ENCODE results near the gene CST9.
"Not testable (repeated sequence)": the region's sequence is repeated elsewhere in the genome, so short reads cannot be mapped to it uniquely, and the experiment has no call there.

Gene CST9

DNA sequence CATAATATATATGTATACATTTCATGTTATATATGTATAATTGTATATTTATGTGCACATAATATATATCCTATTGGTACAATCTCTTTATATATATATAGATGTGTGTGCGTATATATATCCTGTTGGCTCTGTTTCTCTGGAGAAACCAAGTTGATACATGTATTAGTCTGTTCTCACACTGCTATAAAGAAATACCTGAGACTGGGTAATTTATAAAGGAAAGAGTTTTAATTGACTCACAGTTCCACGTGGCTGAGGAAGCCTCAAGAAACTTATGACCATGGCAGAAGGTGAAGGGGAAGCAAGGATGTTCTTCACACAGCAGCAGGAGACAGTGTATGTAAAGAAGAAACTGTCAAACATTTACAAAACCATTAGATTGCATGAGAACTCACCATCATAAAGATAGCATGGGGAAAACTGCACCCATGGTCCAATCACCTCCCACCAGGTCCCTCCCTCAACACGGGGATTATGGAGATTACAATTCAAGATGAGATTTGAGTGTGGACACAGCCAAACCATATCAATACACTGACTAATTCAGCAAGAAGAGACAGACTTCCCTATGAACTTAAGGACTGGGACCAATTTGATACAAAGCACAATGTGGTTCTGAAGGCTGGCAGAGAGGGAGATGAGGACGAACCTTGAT is 18.1 kb upstream of the CST9 start:
- no peak for DNase-seq (ENCODE audit: low spot score)

DNA sequence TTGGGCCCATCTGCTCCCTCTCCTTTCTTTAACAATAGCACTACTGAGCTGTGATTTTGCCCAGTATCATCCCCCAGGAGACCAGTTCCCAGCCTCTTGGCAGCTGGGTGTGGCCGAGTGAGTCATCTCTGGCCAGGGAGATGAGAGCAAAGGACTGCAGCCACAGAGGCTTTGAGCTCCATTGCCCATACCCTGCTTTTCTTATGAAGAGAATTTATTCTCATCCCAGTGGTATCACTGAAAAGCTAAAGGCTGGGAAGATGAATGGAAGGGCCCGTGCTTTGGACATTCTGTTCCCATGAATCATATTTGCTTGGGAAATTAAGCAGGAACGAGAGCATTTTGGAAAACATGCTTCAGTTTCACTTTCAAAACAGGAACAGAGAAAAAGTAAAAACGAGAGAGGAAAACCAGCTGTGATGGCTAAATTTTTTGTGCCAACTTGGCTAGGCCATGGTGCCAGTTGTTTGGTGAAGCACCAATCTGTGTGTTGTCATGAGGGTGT is 17.2 kb upstream of the CST9 start:
- no peak for DNase-seq (ENCODE audit: low spot score)

DNA sequence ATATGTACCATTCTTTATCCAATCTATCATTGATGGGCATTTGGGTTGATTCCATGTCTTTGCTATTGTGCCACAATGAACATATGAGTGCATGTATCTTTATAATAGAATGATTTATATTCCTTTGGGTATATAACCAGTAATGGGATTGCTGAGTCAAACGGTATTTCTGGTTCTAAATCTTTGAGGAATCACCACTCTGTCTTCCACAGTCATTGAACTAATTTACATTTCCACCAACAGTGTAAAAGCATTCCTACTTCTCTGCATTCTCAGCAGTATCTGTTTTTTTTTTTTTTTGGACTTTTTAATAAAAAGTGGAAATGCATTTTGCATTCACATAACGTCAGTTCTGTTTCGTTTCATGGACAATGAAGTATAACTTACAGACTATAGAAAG is 16.7 kb upstream of the CST9 start:
- DNase-seq (ENCODE audit: low spot score), result not testable (repeated sequence)

DNA sequence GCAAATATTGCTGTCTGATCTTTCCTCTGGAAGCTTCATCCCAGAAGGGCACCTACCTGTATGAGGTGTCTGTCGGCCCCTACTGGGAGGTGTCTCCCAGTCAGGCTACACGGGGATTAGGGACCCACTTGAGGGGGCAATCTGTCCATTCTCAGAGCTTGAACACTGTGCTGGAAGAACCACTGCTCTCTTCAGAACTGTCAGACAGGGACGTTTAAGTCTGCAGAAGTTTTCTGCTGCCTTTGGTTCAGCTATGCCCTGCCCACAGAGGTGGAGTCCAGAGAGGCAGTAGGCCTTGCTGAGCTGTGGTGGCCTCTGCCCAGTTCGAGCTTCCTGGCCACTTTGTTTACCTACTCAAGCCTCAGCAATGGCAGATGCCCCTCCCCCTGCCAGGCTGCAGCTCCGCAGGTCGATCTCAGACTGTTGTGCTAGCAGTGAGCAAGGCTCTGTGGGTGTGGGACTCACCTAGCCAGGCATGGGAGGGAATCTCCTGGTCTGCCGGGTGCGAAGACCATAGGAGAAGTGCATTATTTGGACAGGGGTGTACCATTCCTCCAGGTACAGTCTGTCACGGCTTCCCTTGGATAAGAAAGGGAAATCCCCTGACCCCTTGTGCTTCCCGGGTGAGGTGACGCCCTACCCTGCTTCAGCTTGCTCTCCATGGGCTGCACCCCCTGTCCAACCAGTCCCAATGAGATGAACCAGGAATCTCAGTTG is 15.1 kb upstream of the CST9 start:
- DNase-seq (ENCODE audit: low spot score), result not testable (repeated sequence)

DNA sequence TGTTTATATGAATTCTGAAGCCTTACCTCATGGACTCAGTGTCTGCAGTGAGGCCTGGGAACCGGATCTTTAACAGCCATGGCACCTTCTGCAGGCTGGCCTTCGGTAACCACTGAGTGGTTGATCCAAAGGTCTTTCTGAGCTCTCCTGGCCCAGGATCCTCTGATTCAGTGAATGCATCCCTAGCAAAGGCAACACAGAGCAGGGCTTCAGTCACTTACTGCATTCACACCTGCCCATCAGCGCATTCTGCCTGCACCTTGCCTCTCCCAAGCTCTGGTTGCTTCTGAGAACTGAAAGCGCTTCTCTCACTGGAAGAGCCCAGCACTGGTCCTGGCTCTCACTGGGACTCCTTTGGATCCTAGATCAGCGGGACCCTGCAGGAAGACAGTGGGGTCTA is 8.4 kb upstream of the CST9 start:
- no peak for DNase-seq (ENCODE audit: low spot score)

DNA sequence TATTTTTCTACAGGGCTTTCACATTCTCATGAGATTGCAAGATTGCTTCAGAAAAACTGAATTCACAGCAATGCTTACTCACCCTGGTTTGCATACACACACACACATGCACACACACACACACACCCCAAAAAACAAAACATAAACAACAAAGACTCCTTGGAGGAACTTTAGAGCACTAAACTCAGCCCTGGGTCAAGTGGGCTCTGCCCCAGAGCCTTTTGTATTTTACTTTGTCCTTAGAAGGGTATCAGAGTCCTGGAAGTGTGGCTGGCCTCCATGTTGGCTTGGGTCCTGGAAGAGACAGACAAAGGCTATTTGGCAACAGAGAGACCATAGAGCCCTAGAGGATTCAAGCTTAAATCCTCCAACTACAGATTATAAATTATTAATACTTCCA is 8.0 kb upstream of the CST9 start:
- no peak for DNase-seq (ENCODE audit: low spot score)

DNA sequence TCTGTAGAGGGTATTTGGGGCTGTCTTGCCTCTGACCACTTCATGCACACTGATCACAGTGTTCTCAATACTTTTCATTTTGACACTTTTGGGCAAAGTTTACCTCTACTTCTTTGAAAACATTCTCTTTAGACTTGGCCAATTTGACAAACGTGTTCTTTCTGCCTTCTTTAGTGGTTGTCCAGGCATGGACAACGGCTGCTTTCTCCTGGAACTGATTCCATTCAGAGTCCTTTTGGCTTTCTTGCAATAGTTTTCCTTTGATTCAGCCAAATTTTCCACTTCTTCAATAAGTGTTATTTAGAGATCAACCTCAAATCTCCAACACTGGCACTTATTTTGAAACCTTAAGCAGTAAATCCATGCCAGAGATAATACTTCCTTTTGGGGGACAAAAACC is 6.7 kb upstream of the CST9 start:
- no peak for DNase-seq (ENCODE audit: low spot score)

DNA sequence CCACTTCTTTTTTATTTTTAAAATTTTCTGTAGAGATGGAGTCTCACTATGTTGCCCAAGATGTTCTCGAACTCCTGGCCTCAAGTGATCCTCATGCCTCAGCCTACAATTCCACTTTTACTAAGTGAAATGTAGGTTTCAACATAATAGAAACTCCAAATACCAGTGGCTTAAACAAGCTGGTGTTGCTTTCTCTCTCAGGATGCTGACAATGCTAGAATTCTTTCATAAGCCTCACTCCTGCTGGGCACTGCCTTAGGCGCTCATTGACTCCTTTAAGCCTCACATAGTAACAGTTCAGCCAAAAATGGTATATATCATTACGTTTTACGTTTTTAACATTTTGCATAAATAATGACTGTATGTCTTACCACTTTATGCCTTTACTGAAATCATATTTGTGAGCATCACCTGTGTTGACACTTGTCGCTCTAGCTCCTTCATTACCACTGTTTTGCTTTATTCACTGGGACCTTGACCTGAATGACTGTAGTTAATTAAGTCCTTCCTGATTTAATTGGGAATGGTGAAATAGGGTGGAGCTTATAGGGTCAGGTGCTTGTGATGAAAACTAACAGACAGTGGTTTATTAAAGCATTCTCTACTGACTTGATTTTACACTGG is 3.9 kb upstream of the CST9 start:
- DNase-seq (ENCODE audit: low spot score), result no peak

DNA sequence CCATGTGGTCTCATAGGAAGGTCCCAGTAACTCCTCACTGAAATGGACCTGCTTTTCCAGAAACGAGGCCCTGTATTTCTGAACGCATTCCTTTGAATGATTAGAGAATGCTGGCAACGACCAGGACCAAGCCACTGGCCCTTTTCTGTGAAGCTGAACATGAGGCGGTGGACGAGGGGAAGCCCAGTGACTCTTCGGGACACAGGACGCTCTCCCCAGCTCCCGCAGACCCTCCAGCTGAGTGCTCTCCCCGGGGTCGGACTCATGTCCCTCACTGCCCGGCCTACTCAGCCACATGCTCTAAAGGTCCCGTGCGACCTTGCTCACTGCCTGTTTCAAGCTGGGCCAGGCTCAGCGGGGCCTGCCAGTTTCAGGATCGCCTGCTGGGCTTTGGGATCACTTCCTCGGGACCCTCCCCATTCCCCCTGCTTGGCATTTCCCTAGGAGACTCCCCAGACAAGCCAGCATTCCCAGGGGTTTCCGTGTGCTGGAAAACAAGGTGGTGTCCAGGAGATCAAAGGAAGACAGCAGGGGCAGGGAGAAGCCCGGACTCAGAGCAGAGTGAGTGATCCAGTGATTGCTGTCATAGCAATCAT is 2.6 kb upstream of the CST9 start:
- DNase-seq (ENCODE audit: low spot score), result no peak

DNA sequence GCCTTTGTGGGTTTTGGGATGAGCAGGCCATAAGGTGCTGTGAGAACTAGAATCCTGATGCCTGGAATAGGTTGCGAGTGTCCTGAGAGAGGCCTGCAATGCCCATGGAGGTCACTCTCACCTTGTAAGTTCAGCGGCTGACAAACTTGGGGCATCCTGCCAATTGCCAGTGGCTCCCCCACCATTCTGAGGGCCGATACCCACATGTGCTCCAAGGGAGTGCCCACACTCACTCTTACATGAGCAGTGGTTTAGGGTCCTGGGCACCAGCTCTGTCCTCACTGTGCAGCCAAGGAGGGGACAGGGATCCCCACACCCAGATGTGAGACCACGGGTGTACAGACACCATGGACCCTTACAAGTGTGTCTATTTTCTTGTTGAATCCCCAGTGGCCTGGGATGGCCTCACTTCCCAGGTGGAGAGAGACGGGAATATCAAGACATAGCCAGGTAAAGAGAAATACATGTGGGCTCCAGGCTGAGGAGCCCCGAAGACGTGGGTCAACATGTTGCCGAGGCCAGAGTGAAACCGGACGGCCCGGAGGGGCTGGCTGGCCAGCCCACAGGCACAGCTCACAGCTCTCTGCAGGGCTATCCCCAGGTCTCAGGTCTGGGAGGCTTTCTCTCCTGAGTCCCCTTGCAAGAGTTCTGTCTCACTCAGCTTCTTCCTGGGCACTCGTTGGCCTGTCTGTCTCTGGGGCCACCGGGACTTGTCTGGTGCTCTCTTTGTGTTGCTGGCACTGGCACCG is 2.0 kb upstream of the CST9 start:
- DNase-seq (ENCODE audit: low spot score), result no peak

DNA sequence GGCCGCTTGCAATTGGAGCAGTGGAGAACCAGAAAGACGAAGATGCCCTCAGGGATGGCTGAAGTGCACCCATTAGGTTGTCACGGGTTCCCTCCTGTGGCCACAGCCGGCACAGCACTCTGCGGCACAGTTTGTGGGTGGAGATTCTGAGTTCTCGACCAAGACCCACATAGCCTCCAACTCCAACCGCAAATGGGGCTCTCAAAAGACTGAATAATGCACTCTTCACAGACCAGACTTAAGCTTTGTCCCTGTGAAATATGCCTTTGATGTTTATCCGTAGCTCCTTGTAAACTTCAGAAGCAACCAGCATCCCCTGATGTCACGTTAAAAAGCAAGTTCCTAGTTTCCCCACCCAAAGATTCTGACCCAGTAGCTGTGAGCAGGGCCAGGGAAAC is 934 bp upstream of the CST9 start:
- peak; percentile 86 for DNase-seq (ENCODE audit: low spot score)

DNA sequence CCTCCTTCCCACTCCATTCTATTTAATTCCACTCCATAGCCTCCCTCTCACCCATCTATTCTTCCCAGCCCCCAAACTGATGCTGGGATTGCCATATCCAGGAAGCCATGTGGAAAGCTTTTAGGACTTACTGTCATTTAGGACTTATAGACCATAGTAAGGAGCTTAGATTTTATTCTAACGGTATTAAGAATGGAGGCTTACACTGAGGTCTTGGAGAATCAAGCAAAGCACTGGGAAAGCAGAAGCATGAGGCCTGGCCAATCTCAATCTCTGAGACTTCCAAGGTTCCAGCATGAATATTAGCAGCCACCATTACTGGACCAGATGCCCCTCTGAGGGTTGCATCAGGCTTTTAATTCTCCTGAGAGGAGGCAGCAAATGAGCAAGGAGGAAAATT is 1.4 kb downstream of the CST9 start:
- DNase-seq (ENCODE audit: low spot score), result no peak

DNA sequence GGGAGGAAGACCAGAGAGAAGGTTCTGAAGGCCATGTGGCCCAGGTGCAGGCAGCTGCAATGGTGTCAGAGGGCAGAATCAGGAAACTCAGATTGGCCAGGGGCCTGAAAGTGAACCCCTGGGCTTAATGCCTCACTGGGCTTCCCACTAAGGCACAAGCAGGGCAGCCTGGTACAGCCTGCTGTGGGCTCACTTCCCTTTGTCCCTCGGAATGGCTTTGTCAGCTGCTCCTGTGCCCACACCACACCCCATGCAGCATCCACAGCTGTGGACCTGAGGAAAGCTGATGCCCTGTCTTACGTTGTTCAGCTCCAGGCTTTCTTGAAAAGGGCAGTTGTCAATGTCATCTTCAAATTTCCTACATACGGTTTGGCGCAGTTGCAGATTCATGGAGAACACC is 2.4 kb downstream of the CST9 start:
- DNase-seq (ENCODE audit: low spot score), result no peak

DNA sequence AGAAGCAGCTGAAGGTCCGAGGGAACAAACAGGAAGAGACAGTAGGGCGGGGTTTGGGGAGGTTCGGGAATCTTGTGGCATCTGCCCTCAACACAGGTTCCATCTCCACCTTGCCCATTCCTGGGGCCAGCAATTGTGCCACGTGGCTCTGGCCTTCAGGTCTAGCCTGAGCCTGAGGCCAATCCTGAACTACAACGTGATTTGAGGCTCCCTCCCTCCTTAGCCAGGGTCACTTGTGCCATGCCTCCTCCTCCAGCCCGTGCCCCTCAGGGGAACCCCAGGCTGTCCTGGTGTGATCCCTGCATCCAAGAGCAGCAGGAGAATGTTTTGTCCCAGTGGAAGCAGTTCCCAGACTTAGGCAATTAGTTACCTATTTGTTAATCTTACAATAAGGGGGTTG is 3.0 kb downstream of the CST9 start:
- DNase-seq (ENCODE audit: low spot score), result no peak

DNA sequence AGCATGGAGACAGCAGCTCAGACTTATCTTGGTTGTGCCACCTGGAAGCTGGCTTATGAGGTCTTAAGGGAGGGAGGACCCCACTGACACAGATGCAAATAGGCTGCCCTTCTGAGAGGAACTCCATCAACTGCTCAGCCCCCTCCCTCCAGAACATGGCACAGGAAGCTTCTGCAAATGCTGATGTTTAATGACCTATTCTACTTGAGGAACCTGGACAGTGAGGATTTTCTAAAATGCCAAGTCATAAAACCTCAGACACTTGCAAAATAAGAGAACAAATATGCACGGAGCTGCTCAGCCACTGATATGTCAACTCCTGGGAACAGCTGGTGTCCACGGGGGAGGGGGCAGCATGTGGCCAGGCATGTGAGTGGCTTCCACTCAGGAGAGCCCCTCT is 3.5 kb downstream of the CST9 start:
- no peak for DNase-seq (ENCODE audit: low spot score)

DNA sequence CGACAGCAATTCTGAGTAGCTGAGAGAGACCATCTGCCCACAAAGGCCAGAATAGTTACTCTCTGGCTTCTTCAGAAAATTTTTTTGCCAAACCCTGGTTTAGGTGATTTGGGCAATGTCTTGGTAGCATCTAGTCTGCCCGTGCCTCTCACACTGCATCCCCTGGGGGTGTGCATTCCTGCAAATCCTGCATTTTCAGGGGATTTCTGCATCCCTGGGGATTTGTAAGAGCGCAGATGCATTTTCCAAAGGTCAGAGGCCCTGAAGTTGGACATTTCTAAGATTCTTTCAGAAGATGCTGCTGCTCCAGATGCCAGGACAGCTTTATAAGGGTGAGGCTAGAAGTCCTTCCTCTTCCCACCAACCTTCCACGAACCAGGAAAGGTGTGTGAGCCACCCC is 4.0 kb downstream of the CST9 start:
- DNase-seq (ENCODE audit: low spot score), result no peak

DNA sequence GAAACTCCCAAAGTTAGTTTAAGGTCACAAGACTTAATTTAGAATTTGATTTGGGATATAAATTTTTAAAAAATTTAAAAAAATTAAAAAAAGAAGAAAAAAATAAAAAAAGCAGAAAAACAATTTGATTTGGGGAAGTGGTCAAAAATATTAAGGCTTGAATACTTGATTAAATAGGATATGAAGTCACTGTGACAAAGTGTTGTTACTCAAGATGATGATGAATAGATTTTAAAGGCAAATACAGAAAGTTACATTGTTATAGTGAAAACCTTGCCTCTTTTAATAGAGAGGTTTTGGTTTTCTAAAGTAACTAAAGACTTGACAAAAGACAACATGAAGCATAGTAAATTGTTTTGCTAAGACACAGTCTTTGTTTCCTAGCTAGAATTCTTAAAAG is 7.2 kb downstream of the CST9 start:
- no peak for DNase-seq (ENCODE audit: low spot score)

DNA sequence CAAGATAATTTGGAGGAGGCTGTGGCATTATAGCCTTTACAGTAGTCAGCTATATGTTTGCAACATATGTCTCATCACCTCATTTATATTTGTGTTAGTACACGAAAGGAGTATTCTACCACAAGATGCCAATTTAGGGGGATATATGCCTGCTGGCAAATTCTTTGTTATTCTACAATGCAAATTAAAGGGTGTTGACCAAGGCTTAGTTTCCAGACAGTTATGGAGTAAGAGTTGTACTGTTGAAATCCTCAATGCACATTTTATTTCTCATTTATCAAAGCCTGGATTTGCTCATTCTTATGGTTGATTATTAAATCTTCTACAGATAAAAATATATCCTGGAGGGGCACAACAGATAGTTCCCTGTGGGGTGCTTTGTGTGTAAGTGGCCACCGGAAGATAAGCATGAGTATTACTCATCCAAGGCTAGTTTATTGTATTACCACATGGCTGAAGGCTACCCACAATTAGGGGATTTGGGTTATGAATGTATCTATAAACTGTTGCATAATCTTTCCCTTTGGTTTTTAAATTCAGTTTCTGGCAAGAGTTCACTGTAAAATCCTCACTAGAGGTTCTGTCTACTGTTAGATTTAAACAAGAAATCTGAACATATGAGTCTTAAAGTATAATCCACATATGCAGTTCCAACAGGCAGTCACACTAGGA is 9.0 kb downstream of the CST9 start:
- no peak for DNase-seq (ENCODE audit: low spot score)

DNA sequence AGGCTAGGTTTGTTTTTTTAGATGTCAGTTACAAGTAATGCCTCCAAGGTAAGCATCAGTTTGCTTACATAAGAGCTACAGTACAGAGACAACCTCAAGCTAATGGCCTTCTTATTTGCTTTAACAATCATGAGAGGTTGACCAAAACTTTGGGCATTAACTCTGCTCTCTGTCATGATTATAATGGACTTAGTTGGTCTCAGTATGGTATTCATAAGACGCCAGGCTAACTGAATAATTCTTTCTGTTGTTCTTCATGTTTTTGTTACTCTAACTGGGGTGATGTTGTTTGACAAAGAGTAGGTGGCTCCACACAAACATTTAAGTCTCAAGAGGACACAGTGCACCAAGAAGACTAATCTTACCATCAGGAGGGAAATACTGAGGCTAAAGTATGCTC is 9.8 kb downstream of the CST9 start:
- DNase-seq (ENCODE audit: low spot score), result no peak

DNA sequence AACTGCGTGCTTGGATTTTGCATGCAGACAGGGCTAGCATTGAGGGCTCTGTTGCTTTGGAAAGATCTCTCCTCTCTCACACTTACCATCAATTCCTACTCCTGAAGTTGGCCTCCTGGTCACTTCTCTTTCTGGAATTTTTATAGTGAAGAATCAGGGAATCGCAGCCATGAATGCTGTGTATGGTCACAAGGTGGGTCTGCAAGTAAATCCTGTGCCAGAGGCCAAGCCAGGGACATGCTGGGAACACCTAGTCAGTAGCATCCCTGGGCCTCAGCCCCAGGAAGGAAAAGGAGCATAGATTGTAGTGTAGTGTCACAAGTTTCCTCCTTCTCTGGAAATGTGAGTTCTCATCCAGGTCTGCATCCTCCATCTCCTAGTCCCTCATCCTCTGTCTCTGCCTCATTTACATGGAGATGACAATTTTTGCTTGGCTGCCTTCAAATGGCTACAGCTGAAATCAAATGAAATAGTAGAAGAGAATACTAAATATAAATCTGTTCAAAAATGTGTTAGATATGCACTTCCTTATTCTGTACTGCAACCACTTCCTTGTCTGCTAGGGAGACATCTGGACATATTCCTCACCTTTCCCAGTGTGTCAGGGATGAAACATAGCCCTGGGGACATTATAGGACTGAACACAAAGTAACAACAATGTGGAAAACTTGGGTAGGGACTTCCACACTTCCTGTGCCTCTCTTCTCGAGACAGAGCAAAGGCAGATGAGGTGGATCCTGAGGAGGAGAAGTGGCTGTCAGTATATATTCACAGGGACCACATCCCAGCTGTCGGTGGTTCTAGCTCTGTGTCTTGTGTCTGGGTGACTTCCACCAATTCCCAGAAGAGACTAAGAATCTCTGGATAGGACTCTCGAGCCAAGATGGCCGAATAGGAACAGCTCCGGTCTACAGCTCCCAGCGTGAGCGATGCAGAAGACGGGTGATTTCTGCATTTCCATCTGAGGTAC is 17.0 kb downstream of the CST9 start:
- no peak for DNase-seq (ENCODE audit: low spot score)

DNA sequence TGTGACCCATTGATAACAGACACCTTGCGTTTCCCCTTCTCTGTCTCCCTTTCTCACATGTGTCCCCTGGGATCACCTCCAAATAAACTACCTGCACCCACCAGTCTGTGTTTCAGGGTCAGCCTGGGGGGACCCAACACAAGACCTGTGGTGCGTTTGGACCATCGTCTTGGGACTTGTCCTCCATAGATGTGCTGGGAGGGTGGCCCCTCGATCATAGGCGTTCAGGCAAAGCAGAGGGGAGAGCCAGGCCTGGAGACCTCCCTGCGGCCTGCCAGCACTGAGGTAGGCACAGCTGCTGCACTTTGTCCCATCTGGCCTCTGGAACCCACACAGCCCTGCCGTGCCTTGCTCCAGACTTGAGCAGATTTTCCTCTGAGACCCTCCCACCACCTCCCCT is 18.1 kb downstream of the CST9 start:
- no peak for DNase-seq (ENCODE audit: low spot score)

Measured in D341Med (cell line).